Vagina (tissue), 2 donors: ENCODE results near the gene CCDC167.

Experiments used
- CTCF ChIP-seq, 3 experiments: fragments of 450-650 bp in 2 of 3; fragments of 200-600 bp in 1 of 3; sonication (generic) in 1 of 3; IDR thresholded peaks; one replicate each; pipeline ENCODE4 v1.5.1; 2017 to 2019; ENCODE audit warnings: antibody characterized with exemption in 3 of 3, mild to moderate bottlenecking in 2 of 3, moderate library complexity in 2 of 3
- POLR2A ChIP-seq, 2 donors: fragments of 450-650 bp; IDR thresholded peaks; one replicate each; pipeline ENCODE4 v1.6.1; 2017; ENCODE audit warnings: antibody characterized with exemption in 2 of 2, mild to moderate bottlenecking in 2 of 2, moderate library complexity in 2 of 2

- TF ChIP-seq POLR2A (IDR thresholded peaks at IDR 0.05) = no peak
- TF ChIP-seq CTCF (IDR thresholded peaks at IDR 0.05) = no peak
Observed at GRCh38 chr6:37456816-37457560, 42.7 kb downstream of the CCDC167 start.
